HepG2 (cell line): Measurements from ENCODE around the gene ABCB8. TPM values are rescaled to one million over a fixed set of nuclear protein-coding genes. Genes with fewer than 3 reads are reported as not detected.

Source experiments
- GATAD2A ChIP-seq: IDR thresholded peaks from 2 replicates; pipeline ENCODE4 v1.6.1; 2016
- KMT2B ChIP-seq: IDR thresholded peaks from 2 replicates; pipeline ENCODE4 v1.6.1; 2016; ENCODE audit warnings: missing genetic modification reagents, missing compliant biosample characterization
- MAX ChIP-seq: IDR thresholded peaks from 2 replicates; pipeline ENCODE4 v1.6.1; 2012; ENCODE audit warnings: inconsistent platforms
- MAZ ChIP-seq, 2 experiments: sonication (generic) in 1 of 2; formaldehyde crosslinking in 1 of 2; IDR thresholded peaks; 2 replicates each; pipeline versions ENCODE4 v1.5.0 to v1.6.1; 2012 to 2020; ENCODE audit warnings: low read depth in 2 of 2, mild to moderate bottlenecking in 2 of 2, borderline replicate concordance in 1 of 2, improper control_type of control experiment in 1 of 2, low read length in 1 of 2, missing genetic modification reagents in 1 of 2, moderate library complexity in 1 of 2
- NR2F1 ChIP-seq, 2 experiments: fragments of 450-650 bp in 1 of 2; formaldehyde crosslinking in 1 of 2; IDR thresholded peaks; 2 replicates each; pipeline versions ENCODE4 v1.5.0 to v1.6.1; 2016 to 2020; ENCODE audit warnings: mild to moderate bottlenecking in 1 of 2, missing compliant biosample characterization in 1 of 2, missing genetic modification reagents in 1 of 2, moderate library complexity in 1 of 2
- POLR2AphosphoS5 ChIP-seq: IDR thresholded peaks from 2 replicates; pipeline ENCODE4 v1.6.1; 2012; ENCODE audit warnings: low read depth, low read length
- SIX4 ChIP-seq: sonication (generic); formaldehyde crosslinking; IDR thresholded peaks from 2 replicates; pipeline ENCODE4 v1.4.0; 2020; ENCODE audit warnings: missing genetic modification reagents
- SNAPC4 ChIP-seq: sonication (generic); formaldehyde crosslinking; IDR thresholded peaks from 2 replicates; pipeline ENCODE4 v1.4.0; 2020; ENCODE audit warnings: mild to moderate bottlenecking, missing genetic modification reagents
- ZBTB1 ChIP-seq: sonication (generic); formaldehyde crosslinking; IDR thresholded peaks from 2 replicates; pipeline ENCODE4 v1.4.0; 2020; ENCODE audit warnings: missing genetic modification reagents, borderline replicate concordance
- ZNF205 ChIP-seq: IDR thresholded peaks from 2 replicates; pipeline ENCODE4 v1.6.1; 2018; ENCODE audit warnings: missing biosample characterization, missing genetic modification reagents
- ZNF329 ChIP-seq: sonication (generic); formaldehyde crosslinking; IDR thresholded peaks from 2 replicates; pipeline ENCODE4 v1.9.0; 2021; ENCODE audit warnings: low read depth, mild to moderate bottlenecking, missing genetic modification reagents
- ZNF646 ChIP-seq: sonication (generic); formaldehyde crosslinking; IDR thresholded peaks from 2 replicates; pipeline ENCODE4 v1.9.0; 2021; ENCODE audit warnings: mild to moderate bottlenecking, missing genetic modification reagents
- ZNF660 ChIP-seq: sonication (generic); formaldehyde crosslinking; IDR thresholded peaks from 2 replicates; pipeline ENCODE4 v1.5.1; 2020; ENCODE audit warnings: mild to moderate bottlenecking, low read depth, missing genetic modification reagents, borderline replicate concordance
- ZNF746 ChIP-seq: sonication (generic); formaldehyde crosslinking; IDR thresholded peaks from 2 replicates; pipeline ENCODE4 v1.8.0; 2022; ENCODE audit warnings: mild to moderate bottlenecking, missing genetic modification reagents
- ZNF878 ChIP-seq: sonication (generic); formaldehyde crosslinking; IDR thresholded peaks from 2 replicates; pipeline ENCODE4 v1.8.1; 2023; ENCODE audit warnings: mild to moderate bottlenecking, missing genetic modification reagents, moderate library complexity
- ZSCAN29 ChIP-seq: sonication (generic); formaldehyde crosslinking; conservative IDR thresholded peaks from 2 replicates; pipeline ENCODE4 v1.4.0; 2020; ENCODE audit warnings: mild to moderate bottlenecking, missing genetic modification reagents
- polyA plus RNA-seq, 8 experiments: library from polyadenylated mRNA; depleted of rRNA in 3 of 8; stranded (reverse) in 7 of 8; unstranded in 1 of 8; fragments of >200 nt; fragmentation: Illumina TruSeq in 4 of 8; extraction: Trizol in 4 of 8; gene quantifications; 2 replicates each; pipeline versions ENCODE4 v1.2.1 to v1.2.3, GENCODE V29; 2011 to 2016; ENCODE audit warnings: low read depth in 4 of 8, missing spikeins in 1 of 8, mixed read lengths in 1 of 8; ENCODE audit not compliant: insufficient read depth in 1 of 8
- total RNA-seq, 5 experiments: library from RNA; depleted of rRNA; stranded (reverse); fragments of >200 nt; fragmentation: Illumina TruSeq; extraction: Trizol; gene quantifications; 2 replicates each; pipeline ENCODE4 v1.2.3, GENCODE V29; 2016; ENCODE audit warnings: low read depth in 1 of 5

ABCB8 gene
- total and polyA plus RNA-seq, 2 of the 13 experiments (the other 11 are each of a cell fraction or from before 2014, with no cell fraction given), result 6.6 to 16.7 TPM

- no peak for TF ChIP-seq SIX4 (CRISPR knock-in tag)
- TF ChIP-seq GATAD2A, result no peak
- TF ChIP-seq POLR2AphosphoS5, result peak; percentile 56
- TF ChIP-seq ZNF746 (CRISPR knock-in tag), result peak; percentile 50; the same call in 1 of the 2 replicates
- peak; percentile 90; the same call in 1 of the 2 replicates for TF ChIP-seq MAZ (IDR thresholded peaks at IDR 0.05; ENCODE audit: borderline replicate concordance, low read depth, low read length)
- peak; percentile 94 for TF ChIP-seq MAZ (CRISPR knock-in tag; IDR thresholded peaks at IDR 0.05; ENCODE audit: low read depth)
- no peak for TF ChIP-seq ZNF646 (CRISPR knock-in tag)
- TF ChIP-seq ZBTB1 (CRISPR knock-in tag), result no peak
- no peak for TF ChIP-seq ZNF205 (CRISPR knock-in tag)
- no peak for TF ChIP-seq NR2F1 (CRISPR knock-in tag; IDR thresholded peaks at IDR 0.05)
- no peak for TF ChIP-seq ZSCAN29 (CRISPR knock-in tag)
- no peak for TF ChIP-seq ZNF660 (CRISPR knock-in tag)
- peak; percentile 17; the same call in 1 of the 2 replicates for TF ChIP-seq MAX
- no peak for TF ChIP-seq SNAPC4 (CRISPR knock-in tag)
- TF ChIP-seq ZNF878, result no peak
- TF ChIP-seq ZNF329, result no peak
- TF ChIP-seq KMT2B (CRISPR knock-in tag), result no peak
Measured at GRCh38 chr7:151059367-151060112, 31.3 kb downstream of the ABCB8 start, which contains the start of gene SLC4A2 (continued).
